AG04450 (cell line): ENCODE results near the gene MESP2. TPM values are rescaled to one million over a fixed set of nuclear protein-coding genes. Genes with fewer than 3 reads are reported as not detected.

ENCODE experiments used
- CTCF ChIA-PET: fragments of 300-600, 350-600 bp; formaldehyde crosslinking; extraction: SDS; loops from one replicate; lab custom pipeline; 2022; ENCODE audit warnings: antibody characterized with exemption, inconsistent platforms; lab: Charles Lee
- POLR2A ChIA-PET: fragments of 350-600 bp; formaldehyde crosslinking; extraction: SDS; loops from one replicate; lab custom pipeline; 2021; ENCODE audit warnings: antibody characterized with exemption, inconsistent platforms; lab: Yijun Ruan, JAX
- DNase-seq: peaks from one replicate; pipeline ENCODE4 v3.0.0-alpha.2; 2011; ENCODE audit warnings: low read depth, low spot score
- H3K27ac ChIP-seq: one replicate; pipeline ENCODE4 v1.5.1; 2012; ENCODE audit warnings: low read depth, low read length, control low read depth
- H3K27me3 ChIP-seq: one replicate; pipeline ENCODE4 v1.6.0; 2012; ENCODE audit warnings: low read length; ENCODE audit not compliant: control insufficient read depth, insufficient read depth
- H3K4me3 ChIP-seq: 2 replicates; pipeline ENCODE4 v1.5.1; 2011; ENCODE audit warnings: mild to moderate bottlenecking, low read depth, low read length, control low read depth
- H3K9me3 ChIP-seq: 2 replicates; pipeline ENCODE4 v1.5.1; 2012; ENCODE audit warnings: low read length; ENCODE audit not compliant: control insufficient read depth, insufficient read depth
- polyA plus RNA-seq: library from polyadenylated mRNA; depleted of rRNA; stranded (reverse); fragments of >200 nt; gene quantifications from 2 replicates; pipeline ENCODE4 v1.2.3, GENCODE V29; 2011
- TF ChIP-seq, protein P1 (sequence below): IDR thresholded peaks from 2 replicates; pipeline ENCODE4 v1.5.1; 2011; ENCODE audit warnings: low read depth, low read length, control low read depth, inconsistent platforms

Gene MESP2
- polyA plus RNA-seq, 1 experiment, result 0.20 TPM

DNA sequence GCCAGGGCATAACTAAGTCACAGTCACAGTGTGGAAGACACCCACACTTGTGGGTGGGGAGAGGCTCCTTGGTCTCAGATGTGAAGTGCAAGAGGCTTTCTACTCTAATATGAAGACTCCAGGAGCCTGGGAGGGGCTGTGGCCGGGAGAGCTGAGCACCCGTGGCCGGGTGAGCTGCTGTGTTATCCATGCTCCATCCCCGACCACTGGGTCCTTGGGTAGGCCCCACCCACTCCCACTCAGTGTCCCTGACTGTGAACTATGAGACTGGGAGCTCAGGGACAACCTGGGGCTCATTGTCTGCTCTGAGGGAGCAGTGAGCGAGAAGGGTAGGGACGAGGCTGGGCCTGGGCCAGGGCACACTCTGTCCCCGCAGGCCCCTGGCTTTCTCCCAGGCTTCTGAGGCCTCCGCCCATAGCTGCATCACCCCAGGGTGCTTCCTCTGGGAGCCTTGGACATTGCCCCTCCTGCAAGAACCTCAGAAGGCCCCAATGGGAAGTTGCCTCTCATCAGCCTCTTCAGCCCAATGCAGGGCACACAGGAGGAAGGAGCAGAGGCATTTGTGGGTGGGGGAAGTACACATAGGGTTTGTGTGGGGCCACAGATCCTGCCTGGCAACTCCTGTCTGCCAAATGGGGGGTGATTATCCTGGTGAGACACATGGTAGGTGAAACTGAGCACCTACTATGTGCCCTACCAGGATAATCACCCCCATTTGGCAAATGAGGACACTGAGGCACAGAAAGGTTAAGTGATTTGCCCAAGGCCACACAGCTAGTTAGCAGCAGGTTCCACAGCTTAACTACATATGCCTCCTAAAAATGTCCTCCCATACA is 36.1 kb downstream of the MESP2 start:
- Histone ChIP-seq H3K4me3 (no peak overlapping the region), H3K27ac (no peak overlapping the region), H3K9me3 (peaks cover 8% of the 10 kb centered on the region), H3K27me3 (no peaks in the 10 kb centered on the region)
- TF ChIP-seq, protein P1, sequence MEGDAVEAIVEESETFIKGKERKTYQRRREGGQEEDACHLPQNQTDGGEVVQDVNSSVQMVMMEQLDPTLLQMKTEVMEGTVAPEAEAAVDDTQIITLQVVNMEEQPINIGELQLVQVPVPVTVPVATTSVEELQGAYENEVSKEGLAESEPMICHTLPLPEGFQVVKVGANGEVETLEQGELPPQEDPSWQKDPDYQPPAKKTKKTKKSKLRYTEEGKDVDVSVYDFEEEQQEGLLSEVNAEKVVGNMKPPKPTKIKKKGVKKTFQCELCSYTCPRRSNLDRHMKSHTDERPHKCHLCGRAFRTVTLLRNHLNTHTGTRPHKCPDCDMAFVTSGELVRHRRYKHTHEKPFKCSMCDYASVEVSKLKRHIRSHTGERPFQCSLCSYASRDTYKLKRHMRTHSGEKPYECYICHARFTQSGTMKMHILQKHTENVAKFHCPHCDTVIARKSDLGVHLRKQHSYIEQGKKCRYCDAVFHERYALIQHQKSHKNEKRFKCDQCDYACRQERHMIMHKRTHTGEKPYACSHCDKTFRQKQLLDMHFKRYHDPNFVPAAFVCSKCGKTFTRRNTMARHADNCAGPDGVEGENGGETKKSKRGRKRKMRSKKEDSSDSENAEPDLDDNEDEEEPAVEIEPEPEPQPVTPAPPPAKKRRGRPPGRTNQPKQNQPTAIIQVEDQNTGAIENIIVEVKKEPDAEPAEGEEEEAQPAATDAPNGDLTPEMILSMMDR, result no peak
- ChIA-PET CTCF (interaction anchor here (1.5 kb wide), 1 partner anchor 51 kb away, joined by 5 read pairs; no protein-coding TSS in a partner anchor), POLR2A (no interaction called here)
- DNase-seq, result no peak

DNA sequence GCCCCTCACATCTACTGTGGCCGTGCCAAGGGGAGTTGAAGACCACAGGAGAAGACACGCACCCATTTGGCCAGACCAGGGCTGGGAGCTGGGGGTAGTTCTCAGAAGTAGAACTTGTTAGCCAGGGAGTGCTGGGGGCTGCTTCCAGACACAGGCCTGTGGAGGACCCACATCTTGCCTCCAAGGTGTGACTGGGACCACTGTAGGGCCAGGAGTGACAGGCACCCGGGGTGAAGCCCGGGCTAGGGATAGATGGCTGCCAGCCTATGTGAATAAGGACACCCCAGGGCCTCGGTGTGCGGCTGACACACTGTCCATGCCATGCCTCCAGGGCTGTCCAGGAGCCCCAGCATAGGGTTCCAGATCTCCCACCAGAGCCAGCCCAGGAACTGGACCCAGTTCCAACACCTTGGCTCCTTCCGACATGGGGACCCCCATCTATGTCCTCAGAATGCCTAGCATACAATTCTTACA is 36.8 kb downstream of the MESP2 start:
- ChIA-PET POLR2A (no interaction called here), CTCF (interaction anchor here (1.5 kb wide), 1 partner anchor 52 kb away, joined by 5 read pairs; no protein-coding TSS in a partner anchor)
- TF ChIP-seq, protein P1, result no peak
- H3K27ac ChIP-seq, result no peak overlapping the region
- no peak for DNase-seq
- H3K4me3 ChIP-seq, result no peak overlapping the region; the same call in 1 of the 2 replicates
- H3K9me3 ChIP-seq, result peaks cover 8% of the 10 kb centered on the region
- no peaks in the 10 kb centered on the region for H3K27me3 ChIP-seq

DNA sequence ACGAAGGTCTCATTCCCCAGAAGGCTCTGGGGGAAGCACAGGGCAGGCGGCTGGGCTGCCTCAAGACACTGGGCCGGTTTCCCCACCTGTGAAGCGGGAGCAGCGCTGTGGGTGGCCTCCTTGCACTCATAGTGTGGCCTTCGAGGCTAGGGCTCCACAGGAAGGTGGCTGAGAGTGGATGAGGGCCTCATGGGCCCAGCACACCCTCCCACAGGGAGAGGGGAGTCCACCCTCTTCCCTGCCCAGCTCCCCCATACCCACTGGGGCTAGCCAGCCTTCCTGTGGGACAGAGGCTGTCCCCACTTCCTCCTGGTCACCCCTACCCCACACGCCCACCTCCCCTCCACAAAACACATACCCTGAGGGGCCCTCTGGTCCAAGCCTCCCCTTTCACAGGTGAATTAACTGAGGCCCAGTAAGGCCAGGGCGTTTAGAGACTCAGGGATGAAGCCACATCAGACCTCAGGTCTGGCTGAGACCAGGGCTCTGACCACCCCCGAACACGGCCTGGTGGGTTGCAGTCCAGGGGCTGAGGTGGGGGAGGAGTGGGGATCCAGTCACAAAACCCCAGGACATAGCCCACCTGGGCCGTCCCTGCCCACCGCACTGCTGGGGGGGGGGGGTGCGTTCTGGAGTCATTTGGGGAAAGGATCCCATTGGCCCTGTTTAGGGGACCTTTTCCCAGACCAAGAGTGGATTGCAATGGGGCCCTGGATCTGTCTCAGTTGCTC is 37.4 kb downstream of the MESP2 start:
- POLR2A ChIA-PET, result interaction anchor here (1.2 to 2.0 kb wide), 3 partner anchors 14 to 25 kb away, joined by 3 to 7 read pairs (median 3); no protein-coding TSS in a partner anchor

DNA sequence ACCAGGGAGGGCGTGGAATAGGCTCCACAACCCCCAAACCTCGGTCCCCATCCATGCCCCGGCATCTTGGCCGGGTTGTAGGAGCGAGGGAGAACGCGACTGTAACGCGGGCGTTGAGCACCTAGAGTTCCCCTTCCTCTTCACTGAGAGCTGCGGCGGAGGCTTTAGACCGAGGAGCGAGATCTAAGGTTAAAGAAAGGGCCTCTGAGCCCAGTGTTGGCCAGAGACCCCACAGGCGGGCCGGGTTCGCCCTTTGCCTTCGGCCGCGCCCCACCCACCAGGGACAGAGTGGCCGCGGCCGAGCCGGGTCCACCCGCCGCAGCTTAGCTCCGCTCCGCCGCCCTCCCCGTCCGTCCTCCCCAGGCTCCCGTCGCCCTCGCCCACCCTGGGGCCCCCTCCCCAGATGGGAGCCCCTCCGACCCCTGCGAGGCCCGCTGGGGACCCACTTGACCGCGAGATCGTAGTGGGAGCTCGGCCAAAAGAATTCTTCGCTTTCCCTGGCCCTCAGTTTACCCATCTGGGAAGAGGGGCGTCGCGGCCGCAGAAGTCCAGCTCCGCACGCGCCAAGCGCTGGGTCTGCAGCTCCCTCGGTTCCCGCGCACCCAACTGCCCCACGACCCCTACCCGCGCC is 38.1 kb downstream of the MESP2 start:
- no peak overlapping the region for H3K27ac ChIP-seq
- peak overlapping the region; percentile 74 for H3K4me3 ChIP-seq
- DNase-seq, result no peak
- peaks cover 8% of the 10 kb centered on the region for H3K9me3 ChIP-seq
- no peaks in the 10 kb centered on the region for H3K27me3 ChIP-seq
- ChIA-PET CTCF (interaction anchor here (1.0 to 2.9 kb wide), 2 partner anchors 60 to 74 kb away, joined by 4 to 14 read pairs; no protein-coding TSS in a partner anchor), POLR2A (interaction anchor here (0.6 to 2.0 kb wide), 5 partner anchors 14 to 153 kb away, joined by 3 to 7 read pairs (median 3); no protein-coding TSS in a partner anchor)
- TF ChIP-seq, protein P1, result no peak

More for the DNA sequence above, 37.4 kb downstream of the MESP2 start:
- H3K27ac ChIP-seq, result no peak overlapping the region
- H3K9me3 ChIP-seq, result peaks cover 8% of the 10 kb centered on the region
- TF ChIP-seq, protein P1, result no peak
- H3K27me3 ChIP-seq, result no peaks in the 10 kb centered on the region
- CTCF ChIA-PET, result interaction anchor here (1.5 to 2.9 kb wide), 2 partner anchors 53 to 61 kb away, joined by 5 to 14 read pairs; no protein-coding TSS in a partner anchor
- H3K4me3 ChIP-seq, result peak overlapping the region; percentile 74
- no peak for DNase-seq
